Measurements from ENCODE around the gene COL28A1.

DNA sequence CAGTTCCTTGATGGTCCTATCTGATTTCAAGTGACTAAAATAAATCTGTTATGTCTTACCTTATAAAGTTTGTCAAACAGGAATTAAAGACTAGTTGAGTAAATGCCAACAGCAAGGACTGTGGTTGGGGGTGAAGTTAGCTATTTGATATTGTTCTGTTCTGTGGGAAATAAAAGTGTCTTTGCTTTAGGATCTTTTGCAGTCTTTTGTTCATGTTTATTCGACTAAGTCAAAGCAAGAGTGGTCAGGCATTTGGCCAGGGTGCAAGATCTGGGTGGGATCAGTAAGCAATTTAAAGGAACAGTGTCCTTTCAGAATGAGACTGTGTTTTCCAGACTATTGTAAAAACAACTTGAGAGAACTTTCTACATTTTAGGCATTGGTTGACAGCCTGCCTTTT is at the start of gene COL28A1:
- TF ChIP-seq CTCF (IDR thresholded peaks at IDR 0.05) (no peak), POLR2A (IDR thresholded peaks at IDR 0.05) (no peak)

Measured in lower leg skin (tissue), 3 donors.